GM12873 (cell line): ENCODE measurements around the gene NECTIN3.
A peak's percentile ranks its signal among the peaks of the same experiment; 100 is the strongest.

Experiments used
- TF ChIP-seq, protein P1 (sequence below): IDR thresholded peaks from 2 replicates; pipeline ENCODE4 v1.5.1; 2012; ENCODE audit warnings: low read depth, mild to moderate bottlenecking, moderate library complexity, low read length, control low read depth; ENCODE audit not compliant: insufficient read depth; ENCODE audit errors: missing control alignments

NECTIN3 gene

DNA sequence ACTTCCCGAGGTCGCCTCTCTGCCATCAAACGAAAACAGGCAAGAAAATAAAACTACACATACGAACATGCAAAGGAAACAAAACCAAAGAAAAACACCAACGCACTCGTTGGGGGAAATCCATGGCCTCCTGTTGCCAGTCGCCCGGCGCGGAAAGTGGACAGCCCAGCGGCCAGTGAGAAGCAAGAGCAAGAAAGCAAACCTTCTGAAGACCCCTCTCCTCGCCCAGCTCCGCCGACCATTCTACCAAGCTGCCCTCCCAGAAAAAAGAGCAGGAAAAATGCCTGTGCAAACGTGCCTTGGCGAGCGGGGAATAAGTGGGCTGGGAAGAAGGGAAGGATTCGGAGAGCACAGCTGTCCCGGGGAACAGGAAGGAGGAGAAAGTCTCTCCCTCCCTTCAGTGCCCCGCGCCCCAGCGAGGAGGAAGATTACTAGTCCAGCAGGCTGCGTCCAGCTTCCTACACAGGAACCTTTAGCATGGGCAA, 802 bp upstream of the NECTIN3 start:
- TF ChIP-seq, protein P1, sequence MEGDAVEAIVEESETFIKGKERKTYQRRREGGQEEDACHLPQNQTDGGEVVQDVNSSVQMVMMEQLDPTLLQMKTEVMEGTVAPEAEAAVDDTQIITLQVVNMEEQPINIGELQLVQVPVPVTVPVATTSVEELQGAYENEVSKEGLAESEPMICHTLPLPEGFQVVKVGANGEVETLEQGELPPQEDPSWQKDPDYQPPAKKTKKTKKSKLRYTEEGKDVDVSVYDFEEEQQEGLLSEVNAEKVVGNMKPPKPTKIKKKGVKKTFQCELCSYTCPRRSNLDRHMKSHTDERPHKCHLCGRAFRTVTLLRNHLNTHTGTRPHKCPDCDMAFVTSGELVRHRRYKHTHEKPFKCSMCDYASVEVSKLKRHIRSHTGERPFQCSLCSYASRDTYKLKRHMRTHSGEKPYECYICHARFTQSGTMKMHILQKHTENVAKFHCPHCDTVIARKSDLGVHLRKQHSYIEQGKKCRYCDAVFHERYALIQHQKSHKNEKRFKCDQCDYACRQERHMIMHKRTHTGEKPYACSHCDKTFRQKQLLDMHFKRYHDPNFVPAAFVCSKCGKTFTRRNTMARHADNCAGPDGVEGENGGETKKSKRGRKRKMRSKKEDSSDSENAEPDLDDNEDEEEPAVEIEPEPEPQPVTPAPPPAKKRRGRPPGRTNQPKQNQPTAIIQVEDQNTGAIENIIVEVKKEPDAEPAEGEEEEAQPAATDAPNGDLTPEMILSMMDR = no peak

DNA sequence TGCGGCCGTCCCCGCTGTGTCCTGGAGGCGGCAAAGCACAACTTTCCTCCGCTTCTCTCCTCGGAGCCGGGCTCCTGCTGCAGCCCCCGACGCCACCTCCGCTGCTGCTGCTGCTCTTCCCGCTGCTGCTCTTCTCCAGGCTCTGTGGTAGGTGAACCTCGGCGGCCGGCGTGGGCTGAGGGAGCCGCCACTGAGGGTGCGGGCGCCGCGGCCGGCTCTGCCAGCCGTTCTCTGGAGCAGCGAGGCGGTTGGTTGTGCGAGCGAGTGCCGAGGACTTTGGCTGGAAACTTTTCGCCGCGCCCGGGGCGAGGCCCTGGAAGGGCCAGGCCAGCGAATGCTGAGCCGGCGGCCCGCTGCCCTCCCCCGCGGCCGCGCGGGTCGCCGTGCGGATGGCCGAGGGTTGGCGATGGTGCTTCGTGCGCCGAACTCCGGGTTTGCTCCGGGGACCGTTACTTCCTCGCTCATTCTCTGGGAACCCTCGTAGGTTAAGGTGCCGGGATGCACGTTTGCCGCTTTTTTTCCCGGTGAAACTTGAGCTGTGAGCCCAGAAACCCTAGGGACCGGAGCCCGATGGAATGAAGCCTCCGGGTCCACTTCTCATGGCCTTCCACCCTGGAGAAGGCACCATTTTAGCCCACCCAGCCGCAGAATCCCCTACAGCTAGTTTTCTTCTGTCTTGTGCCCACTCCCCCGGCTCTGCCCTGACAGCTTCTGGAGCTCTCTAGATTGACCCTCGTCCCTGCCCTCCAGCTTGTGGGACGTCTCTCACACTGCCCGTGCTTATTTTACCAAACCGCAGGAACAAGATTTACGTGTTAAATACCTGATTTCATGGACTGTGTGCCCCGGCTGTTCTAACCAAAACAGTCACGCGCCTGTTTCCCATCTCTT, 660 bp downstream of the NECTIN3 start:
- TF ChIP-seq, protein P1 = no peak

DNA sequence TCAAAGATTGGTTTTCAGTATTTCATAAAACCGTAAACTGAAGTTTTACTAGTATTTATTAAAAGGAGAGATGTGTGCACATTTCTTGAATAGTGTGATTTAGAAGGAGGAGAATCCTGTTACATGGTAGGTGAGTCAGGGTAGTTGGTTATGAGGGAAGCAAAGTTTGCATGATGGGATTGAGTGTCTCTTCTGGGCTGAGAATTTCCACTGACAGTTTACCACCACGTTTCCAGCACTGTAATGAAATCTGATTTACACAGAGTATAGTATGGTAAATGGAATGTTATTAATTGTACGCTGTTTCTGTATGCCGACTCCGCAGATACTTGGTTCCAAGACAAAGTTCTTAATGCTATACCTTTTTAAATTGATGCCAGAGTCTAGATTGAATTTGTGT, 1.6 kb downstream of the NECTIN3 start:
- TF ChIP-seq, protein P1 = no peak

DNA sequence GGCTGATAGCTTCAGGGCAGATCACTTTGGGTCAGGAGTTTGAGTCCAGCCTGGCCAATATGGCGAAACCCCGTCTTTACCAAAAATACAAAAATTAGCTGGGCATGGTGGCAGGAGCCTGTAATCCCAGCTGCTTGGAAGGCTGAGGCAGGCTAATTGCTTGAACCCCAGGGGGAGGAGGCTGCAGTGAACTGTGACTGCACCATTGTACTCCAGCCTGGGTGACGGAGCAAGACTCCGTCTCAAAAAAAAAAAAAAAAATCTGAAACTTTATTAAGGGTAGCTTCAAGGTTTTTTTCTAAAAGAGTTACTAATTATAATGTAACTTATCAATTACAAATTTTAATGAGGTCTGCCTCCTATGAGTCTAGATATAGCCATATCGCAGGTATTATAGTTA, 5.1 kb downstream of the NECTIN3 start:
- TF ChIP-seq, protein P1 = no peak

DNA sequence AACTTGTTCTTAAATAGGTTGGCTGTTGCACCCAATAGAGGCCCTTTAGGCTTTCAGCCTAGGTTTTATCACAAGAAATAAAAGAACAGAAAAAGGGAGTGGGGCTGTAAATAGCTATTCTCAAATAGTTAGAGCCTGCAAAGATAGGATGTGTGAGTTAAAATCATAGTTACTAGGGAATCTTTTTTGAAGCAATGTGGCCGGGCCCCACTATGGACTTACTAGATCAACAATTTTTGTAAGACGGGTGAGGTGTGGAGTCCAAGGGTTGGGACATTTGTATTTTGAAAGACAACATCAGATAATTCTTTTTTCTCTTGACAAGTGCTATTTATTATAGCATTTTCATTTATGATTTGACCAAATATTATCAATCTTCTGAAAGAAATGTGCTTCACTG, 5.8 kb downstream of the NECTIN3 start:
- TF ChIP-seq, protein P1 = no peak

DNA sequence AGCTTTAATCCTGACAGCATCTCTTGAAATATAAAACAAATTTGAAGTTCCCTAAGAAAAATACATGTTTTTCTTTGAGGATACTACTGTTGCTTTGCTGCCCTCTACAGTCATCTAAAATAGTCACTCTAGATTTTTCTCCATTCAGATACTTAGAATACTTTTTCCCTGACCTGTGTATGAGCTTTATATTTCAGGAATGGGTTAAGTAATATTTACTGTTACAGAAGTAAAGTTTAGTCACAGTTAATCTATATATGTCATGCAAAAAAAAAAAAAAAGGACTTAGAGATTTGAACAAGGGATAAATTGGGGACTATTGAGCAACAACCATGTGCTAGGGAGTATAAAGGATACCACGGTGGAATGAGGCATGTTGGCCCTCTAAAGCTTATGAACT, 8.8 kb downstream of the NECTIN3 start:
- TF ChIP-seq, protein P1 = peak; percentile 15

DNA sequence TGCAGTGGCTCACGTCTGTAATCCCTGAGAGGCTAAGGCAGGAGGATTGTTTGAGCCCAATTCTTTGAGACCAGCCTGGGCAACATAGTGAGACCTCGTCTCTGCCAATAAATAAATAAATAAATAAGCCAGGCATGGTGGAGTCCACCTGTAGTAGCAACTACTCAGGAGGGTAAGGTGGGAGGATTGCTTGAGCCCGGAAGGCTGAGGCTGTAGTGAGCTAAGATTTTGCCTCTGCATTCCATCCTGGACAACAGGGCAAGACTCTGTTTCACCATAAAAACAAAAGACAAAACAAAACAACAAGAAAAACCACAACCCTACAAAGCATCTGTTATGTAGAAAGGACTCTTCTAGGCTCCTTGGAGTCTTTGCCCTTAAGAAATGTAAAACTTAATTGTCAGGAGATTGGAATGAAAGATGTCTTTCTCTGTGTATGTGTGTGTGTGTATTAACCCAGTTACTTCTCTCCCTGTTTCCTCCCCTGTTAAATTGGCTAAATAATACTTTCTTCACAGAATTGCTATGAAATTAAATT, 9.5 kb downstream of the NECTIN3 start:
- TF ChIP-seq, protein P1 = no peak
